NCI-H1092 treated with DMSO at 0.1 percent for 48 hours (cell line): Measurements from ENCODE around the gene DGKQ.
"Not testable (repeated sequence)": the region's sequence is repeated elsewhere in the genome, so short reads cannot be mapped to it uniquely, and the experiment has no call there.

Source experiments
- DNase-seq: peaks from one replicate; lab custom pipeline; 2025; lab: John Stamatoyannopoulos, UW

Gene DGKQ

DNA sequence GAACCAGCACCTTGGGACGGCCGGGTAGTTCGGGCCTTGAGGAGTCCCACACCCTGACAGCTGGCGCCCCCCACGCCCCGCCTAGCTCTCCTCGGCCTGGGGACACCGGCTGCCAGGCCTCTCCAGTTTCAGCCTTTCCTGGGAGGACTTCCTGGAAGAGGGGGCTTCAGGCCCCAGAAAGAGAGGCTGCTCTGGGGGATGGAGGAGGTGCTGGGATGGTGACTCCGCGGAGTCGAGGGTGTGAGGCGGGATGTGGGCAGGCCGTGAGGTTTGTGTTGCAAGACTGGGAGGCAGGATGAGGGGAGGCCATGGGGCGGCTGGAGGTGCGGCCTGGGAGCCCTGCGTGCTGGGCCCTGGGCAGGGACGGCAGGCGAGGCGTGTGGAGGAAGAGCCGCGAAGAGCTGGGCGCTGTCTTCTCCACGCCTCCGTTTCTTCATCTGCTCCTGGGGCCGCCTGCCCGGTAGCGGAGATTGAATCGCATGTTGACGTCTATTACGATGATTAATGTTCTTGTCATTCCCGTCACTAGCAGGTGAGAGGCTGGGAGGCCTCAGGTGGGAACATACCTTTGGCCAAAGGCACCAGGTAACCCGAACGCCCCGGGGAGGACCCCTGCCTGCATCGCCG lies 37.1 kb upstream of the DGKQ start:
- DNase-seq, result no peak

GRCh38 chr4:1009542-1010394 lies 36.4 kb upstream of the DGKQ start:
- DNase-seq, result peak; percentile 10

DNA sequence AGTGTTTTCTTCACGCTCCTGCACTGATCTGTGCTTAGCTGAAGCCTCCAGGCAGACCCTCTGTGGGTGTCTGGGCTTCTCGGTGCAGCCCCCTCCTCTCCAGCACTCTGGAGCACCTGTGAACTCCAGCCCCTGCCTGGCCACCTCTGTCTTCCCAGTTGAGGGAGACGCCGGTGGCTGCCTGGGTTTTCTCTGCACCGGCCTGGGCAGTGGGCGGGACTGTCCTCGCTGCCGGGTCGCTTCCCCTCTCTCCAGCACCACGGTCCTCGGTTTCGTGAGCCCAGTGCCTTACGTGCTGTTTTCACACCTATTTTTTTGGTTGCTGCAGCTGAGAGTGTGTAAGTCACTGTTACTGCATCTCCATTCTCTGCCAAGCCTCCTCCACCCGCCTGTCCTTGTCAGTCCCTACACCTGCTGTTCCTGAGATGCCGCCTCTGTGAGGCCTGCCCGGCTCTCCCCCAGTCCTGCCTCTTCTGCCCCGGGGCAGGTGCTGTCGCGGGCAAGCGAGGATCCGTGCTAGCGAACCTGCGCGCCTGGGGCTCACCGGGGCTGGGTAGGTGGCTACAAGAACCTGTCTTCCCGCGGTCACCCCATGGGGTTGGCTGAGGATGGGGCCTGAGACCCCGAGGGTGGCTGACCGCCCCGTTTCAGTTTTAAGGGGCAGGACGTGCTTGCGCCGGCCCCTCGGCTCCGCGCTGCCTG lies 35.6 kb upstream of the DGKQ start:
- DNase-seq, result no peak

GRCh38 chr4:1006856-1007255 lies 33.5 kb upstream of the DGKQ start:
- no peak for DNase-seq

DNA sequence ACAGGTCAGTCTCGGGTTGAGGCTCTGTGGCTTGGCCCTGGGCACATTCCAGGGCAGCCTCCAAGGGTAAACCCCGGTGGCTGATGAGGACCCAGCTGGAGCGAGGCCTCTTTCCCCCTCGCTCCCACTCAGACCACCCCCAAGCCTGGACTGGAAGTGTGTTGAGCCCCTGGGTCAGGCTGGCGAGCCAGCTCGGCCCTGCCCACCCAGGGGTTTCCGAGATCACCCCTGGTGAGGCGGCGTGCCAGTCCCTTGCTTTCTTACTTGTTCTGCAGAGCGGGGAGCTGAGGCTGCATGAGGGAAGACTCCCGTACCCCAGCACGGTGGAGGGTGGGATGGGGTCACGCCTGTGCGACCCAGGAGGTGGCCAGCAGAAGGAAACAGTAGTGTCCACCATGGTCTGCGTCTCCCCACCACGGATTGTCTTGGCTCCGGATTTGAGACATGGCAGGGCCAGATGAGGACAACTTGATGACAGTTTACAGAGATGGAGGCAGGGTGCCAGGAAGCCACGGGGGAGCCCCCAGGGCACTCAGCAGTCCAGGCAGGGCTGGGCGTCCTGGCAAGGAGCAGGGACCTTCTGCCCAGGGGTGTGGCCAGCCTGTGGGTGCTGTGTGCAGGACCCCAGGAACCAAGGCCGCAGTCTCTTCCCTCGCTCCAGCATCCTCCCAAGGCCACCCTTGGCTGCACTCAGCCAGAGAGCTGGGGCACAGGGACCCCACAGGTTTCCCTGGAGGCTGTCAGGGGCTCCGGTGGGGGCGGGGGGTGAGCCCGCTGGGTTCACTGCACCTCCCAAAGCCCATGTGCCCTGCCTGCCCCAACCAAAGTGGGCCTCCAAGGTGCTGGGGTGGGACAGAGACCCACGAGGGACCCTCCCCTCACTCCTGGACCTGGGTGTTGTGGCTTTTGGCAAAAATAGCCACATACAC lies 31.5 kb upstream of the DGKQ start:
- no peak for DNase-seq

DNA sequence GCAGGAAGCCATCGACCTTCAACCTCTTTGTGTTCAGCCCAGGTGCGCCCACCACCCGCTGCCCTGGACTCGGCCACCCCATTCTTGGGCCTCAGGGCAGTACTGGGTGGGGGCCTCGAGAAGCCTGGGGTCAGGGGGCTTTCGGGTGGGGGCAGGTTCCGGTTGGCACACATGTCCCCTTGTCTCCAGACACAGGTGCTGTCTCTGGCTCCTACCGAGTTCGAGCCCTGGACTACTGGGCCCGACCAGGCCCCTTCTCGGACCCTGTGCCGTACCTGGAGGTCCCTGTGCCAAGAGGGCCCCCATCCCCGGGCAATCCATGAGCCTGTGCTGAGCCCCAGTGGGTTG lies 30.7 kb upstream of the DGKQ start:
- DNase-seq, result no peak

- DNase-seq, result no peak
Measured at GRCh38 chr4:1003271-1004070, 30.1 kb upstream of the DGKQ start.

DNA sequence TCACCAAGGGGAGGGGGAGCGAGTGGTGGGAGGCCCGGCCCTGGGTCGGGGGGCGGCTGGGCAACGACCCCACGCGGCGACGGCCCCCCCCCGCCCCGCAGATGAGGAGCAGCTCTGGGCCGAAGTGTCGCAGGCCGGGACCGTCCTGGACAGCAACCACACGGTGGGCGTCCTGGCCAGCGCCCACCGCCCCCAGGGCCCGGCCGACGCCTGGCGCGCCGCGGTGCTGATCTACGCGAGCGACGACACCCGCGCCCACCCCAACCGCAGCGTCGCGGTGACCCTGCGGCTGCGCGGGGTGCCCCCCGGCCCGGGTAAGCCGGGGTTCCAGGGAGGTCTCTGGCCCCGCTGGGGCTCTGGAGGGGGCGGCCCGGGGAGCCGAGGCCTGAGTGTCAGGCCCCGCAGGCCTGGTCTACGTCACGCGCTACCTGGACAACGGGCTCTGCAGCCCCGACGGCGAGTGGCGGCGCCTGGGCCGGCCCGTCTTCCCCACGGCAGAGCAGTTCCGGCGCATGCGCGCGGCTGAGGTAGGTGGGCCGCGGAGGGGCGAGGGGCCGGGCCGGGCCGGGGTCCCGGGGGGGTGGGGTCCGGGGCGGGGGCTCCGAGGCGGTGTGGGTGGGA lies 29.4 kb upstream of the DGKQ start:
- no peak for DNase-seq

DNA sequence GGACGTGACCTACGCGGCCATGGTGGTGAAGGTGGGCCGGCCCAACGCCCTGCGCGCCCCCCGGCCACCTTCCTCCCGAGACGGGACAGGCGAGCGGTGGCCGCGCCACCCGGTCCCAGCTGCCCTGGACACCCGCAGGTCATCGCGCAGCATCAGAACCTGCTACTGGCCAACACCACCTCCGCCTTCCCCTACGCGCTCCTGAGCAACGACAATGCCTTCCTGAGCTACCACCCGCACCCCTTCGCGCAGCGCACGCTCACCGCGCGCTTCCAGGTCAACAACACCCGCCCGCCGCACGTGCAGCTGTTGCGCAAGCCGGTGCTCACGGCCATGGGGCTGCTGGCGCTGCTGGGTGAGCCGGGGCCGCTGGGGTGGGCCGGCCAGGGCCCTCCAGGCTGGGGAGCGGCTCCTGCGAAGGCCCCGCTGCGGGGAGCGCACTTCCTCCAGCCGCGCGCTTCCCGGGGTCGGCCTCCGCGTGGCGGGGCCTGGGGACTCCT lies 28.8 kb upstream of the DGKQ start:
- DNase-seq, result no peak

- no peak for DNase-seq
Measured at GRCh38 chr4:1001561-1002130, 28.3 kb upstream of the DGKQ start.

GRCh38 chr4:1000686-1001260 lies 27.4 kb upstream of the DGKQ start:
- DNase-seq, result no peak

DNA sequence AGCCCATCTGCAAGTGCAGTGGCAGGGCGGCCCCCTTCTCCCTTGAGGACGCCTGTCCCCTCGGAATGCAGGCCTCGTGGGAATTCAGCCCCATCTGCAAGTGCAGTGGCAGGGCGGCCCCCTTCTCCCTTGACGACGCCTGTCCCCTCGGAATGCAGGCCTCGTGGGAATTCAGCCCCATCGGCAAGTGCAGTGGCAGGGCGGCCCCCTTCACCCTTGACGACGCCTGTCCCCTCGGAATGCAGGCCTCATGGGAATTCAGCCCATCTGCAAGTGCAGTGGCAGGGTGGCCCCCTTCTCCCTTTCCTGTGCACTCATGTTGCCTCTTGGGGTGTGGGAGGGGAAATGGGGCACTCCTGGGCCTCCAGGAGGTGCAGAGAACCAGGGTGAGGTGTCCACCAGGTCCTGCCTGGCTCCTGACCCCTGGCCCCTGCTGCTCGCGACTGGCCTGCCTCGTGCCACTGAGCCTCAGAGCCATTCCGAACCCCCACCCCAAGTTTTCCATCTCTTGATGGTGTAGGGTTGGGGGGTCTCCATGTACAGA lies 26.6 kb upstream of the DGKQ start:
- DNase-seq, result no peak

DNA sequence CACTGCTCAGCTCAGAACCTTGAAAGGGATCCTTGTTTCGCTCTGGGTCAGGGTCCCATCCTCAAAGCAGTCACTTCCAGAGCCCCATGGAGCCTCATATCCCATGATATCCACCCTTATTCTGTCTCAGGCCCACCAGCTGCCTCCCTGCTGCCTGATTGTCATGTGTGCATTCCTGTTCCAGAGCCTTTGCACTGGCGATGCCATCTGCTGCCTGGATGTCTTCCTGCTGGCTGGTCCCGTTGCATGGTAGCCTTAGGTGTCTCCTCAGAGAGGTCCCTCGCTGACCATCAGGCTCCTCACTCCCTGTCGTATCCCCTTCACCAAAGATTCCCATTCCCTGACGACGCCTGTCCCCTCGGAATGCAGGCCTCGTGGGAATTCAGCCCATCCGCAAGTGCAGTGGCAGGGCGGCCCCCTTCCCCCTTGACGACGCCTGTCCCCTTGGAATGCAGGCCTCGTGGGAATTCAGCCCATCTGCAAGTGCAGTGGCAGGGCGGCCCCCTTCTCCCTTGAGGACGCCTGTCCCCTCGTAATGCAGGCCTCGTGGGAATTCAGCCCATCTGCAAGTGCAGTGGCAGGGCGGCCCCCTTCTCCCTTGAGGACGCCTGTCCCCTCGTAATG lies 26.0 kb upstream of the DGKQ start:
- not testable (repeated sequence) for DNase-seq

DNA sequence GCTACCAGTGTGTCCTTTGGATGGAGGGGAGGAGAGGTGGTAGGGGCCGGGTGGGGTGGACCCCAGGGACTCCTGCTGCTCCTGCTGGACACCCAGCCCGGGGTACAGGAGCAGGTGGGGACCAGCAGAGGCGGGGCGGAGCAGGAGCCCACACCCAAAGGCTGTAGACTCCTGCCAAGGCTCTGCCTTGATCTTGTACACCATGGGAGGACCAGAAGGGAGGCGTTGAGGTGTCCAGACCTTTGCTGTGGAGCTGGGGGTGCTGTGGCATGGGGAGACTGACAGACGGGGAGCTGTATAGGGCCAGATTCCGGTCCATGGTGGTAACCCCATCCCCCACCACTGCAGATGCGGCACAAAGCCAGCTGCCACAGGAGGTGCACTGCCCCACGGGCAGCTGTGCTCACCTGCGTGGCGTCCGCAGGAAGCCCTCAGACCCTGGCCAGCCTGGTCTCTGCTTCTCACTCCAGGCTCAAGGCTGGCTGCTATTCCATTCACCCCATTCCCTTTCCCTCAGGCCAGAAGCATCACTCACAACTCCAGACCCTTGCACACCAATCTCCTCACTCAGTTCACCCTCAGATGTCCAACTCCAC lies 24.8 kb upstream of the DGKQ start:
- DNase-seq, result no peak

GRCh38 chr4:997375-998071 lies 24.2 kb upstream of the DGKQ start:
- no peak for DNase-seq

DNA sequence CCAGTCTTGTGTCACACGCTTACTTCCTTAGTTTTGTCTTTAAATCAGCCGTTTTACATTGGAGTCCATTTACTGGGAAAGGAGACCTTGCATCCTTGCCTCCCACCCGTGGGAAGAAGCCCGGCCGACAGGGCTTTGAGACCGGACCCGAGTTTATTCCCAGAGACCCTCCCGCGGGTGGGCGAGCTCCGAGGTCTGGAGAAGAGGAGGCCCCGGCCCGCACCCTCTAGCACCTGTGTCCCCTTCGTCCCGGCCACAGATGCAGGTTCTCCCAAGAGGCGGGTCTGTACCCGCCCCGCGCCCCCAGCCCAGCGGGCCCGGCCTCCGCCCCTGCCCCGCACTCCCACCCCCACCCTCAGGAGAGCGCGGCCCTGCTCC lies 23.6 kb upstream of the DGKQ start:
- no peak for DNase-seq

DNA sequence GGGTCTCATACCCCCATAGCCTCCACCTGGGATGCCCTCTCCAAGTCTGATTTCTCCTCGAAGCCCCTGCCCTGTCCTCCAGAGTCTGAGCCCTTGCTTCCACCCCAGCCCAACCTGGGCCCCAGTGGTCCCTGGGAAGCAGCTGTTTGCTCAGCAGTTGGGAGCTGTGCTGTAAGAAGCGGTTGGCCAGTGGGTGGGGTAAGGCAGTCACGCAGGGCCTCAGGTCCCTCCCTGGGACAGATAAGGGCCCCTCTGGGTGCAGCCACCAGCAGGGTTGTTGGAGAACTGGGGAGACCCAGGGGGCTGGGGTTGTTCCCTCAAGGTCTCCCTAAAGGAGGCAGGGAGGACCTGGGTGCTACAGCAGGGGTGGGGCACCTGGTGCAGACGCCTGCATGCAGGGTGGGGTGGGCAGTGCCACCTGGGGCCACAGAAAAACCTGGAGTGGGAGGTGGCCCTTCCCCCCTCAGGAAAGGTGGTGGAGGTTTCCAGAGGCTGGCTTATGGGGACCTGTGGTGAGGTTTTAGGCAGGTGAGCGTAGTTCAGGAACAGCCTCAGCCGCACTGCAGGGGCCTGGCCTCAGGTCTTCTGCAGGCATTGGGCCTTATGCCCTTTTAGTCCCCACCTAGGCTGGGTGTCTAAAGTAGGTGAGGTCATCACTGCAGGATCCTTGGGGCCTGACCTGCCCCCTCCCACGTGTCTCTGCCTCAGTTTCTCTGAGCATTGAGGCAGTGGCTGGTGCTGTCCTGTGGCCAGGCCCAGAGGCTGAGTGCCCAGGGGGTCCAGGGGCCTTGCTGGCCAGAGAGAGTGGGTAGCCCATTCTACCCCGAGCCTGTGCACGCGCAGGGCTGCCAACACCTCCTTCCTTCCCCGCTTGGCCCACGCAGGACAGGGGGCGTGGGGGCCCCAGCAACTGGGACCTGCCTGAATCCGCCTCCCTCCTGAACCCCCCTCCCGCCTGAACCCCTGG lies 22.9 kb upstream of the DGKQ start:
- DNase-seq, result no peak
